Measurements from ENCODE around the gene DHX8. TPM values are rescaled to one million over a fixed set of nuclear protein-coding genes. Genes with fewer than 3 reads are reported as not detected.

The DHX8 gene
- total RNA-seq, 3 donors from 2014 or later = 32.5 to 44.1 (median 42.0) TPM

DNA sequence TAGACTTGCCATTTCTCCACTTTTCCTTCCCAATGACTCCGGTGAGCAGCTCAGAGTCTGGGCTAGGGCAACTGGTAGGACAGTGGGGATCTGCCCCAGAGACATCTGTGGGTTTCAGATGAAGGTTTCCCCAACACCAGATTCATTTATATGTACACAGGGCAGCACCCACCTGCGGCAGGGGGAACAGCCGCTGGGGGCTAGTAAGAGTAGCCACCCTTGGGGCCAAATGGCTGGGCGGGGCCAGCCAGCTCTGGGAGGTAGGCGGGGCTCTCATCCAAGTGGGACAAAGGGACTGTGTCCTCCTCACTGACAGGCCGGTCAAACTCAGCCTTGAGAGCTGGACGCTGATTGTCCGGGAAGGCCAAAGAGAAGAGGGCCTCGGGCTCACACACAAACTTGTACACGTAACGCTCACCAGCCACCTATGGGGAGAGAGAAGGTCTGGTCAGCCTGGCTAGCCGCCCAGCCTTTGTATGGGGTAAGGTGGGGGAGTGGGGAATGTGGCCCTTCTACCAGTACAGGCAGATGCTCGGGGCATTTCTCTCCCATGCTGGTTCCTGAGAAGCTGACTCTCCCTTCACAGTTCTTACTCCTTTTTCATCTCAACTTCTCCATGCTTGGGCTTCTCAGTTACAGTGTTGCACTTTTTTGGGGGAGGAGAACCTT is 44.7 kb downstream of the DHX8 start:
- H3K36me3 ChIP-seq = no peaks in the 10 kb centered on the region
- H3K27me3 ChIP-seq = no peaks in the 10 kb centered on the region
- no peak overlapping the region for H3K4me3 ChIP-seq
- H3K9me3 ChIP-seq = no peaks in the 10 kb centered on the region
- intact Hi-C loops (cut with DNase I; ENCODE audit: low total_unique reads) = no loop called here
- peaks cover 0 to 5% of the 10 kb centered on the region in 2 donors for H3K4me1 ChIP-seq
- no peak for DNase-seq (ENCODE audit: low spot score in 2 of 2)
- H3K27ac ChIP-seq = peak overlapping the region; percentile 19 to 59
- no peak for TF ChIP-seq POLR2A (IDR thresholded peaks at IDR 0.05)
- no peak for TF ChIP-seq CTCF (IDR thresholded peaks at IDR 0.05)
- TF ChIP-seq POLR2AphosphoS5 (IDR thresholded peaks at IDR 0.05) = no peak

- intact Hi-C loops (cut with DNase I; ENCODE audit: low total_unique reads) = no loop called here
- Histone ChIP-seq H3K4me1 (peaks cover 0 to 5% of the 10 kb centered on the region in 2 donors), H3K9me3 (no peaks in the 10 kb centered on the region), H3K27me3 (no peaks in the 10 kb centered on the region), H3K27ac (peak overlapping the region; percentile 64 to 68), H3K36me3 (no peaks in the 10 kb centered on the region), H3K4me3 (no peak overlapping the region)
- no peak for TF ChIP-seq CTCF (IDR thresholded peaks at IDR 0.05)
- no peak for TF ChIP-seq POLR2AphosphoS5 (IDR thresholded peaks at IDR 0.05)
- TF ChIP-seq POLR2A (IDR thresholded peaks at IDR 0.05) = no peak
- no peak for DNase-seq (ENCODE audit: low spot score in 2 of 2)
Observed at GRCh38 chr17:43528988-43529814, 45.4 kb downstream of the DHX8 start.

DNA sequence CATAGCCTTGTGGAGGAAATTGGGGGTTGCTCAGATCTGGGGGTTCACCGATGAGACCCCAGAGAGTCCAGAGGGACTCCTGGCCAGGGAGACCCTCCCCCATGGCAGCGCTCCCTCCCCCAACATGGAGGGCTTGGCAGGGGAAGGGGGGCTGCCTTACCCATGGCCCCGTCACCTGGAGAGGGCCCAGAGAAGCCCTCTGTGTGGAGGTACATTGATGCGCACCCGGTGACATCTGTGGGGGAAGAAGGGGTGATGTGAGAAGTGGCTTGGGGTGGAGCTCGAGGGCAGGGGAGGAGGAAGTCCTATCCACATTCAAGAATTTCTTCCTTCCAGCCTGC is 46.1 kb downstream of the DHX8 start:
- no peak for DNase-seq (ENCODE audit: low spot score in 2 of 2)
- intact Hi-C loops (cut with DNase I; ENCODE audit: low total_unique reads) = no loop called here
- Histone ChIP-seq H3K36me3 (no peaks in the 10 kb centered on the region), H3K9me3 (no peaks in the 10 kb centered on the region), H3K27me3 (no peaks in the 10 kb centered on the region), H3K4me1 (peaks cover 0 to 5% of the 10 kb centered on the region in 2 donors), H3K4me3 (peak overlapping the region in 1 of 3 donors; percentile 41), H3K27ac (peak overlapping the region; percentile 64 to 68)
- TF ChIP-seq CTCF (IDR thresholded peaks at IDR 0.05) = no peak
- no peak for TF ChIP-seq POLR2AphosphoS5 (IDR thresholded peaks at IDR 0.05)
- TF ChIP-seq POLR2A (IDR thresholded peaks at IDR 0.05) = no peak

DNA sequence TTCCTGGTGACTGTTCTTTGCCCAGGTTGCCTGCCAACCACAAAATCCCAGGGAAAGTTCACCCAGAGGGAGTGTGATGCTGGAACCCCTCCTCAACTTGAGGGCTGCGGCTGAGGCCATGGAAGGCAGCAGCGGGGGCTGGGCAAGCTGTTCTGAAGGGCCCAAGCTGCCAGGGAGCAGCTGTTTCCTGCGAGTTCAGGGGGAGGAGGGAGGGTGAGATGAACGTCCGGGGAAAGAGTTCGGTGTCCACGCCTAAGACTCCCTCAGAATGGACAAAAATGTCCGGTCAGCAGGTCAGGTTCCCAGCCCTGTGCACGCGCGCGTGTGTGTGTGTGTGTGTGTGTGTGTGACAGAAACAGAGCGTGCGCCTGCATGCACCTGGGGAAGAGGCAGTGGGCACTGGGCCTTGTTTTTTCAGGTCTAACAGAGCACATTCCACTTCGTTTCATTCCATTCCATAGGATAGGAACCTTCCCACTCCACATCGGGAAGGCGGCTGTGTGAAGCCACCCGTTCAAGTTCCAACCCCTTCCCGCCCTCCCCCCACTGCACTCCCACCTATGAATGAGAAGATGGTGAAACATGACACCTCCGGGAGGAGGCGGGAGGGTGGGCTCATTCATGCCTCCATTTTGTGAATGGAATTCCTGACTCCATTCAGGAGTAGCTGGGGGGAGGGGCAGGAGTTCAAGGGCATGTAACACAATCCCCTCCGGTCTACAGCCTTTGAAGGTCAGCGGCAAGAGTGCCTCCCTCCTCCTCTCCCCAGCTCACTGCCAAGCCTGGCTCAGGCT is 46.7 kb downstream of the DHX8 start:
- Histone ChIP-seq H3K4me1 (peaks cover 0 to 5% of the 10 kb centered on the region in 2 donors), H3K9me3 (no peaks in the 10 kb centered on the region), H3K4me3 (peak overlapping the region in 2 of 3 donors; percentile 25 to 41), H3K36me3 (no peaks in the 10 kb centered on the region), H3K27me3 (no peaks in the 10 kb centered on the region), H3K27ac (peak overlapping the region; percentile 64 to 68)
- peak in 1 of 2 donors; percentile 79 for DNase-seq (ENCODE audit: low spot score in 2 of 2)
- TF ChIP-seq POLR2AphosphoS5 (IDR thresholded peaks at IDR 0.05) (peak in 2 of 3 donors; percentile 6 to 25), POLR2A (IDR thresholded peaks at IDR 0.05) (no peak)
- intact Hi-C loops (cut with DNase I; ENCODE audit: low total_unique reads) = no loop called here

DNA sequence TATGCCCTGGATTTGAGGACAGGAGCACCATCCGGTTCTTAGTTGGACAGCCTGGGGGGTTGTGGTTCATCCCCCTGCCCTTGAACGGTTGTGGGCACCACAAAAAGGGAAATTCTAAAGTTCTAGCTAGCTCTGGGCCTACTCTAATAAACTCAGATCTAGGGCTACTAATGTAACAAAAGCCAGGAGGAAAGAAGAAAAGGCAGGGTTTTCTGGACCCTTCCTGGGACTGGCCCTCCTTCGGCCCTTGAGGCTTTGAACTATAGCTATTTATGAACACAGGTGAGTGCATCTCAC is 47.3 kb downstream of the DHX8 start:
- Histone ChIP-seq H3K36me3 (no peaks in the 10 kb centered on the region), H3K9me3 (no peaks in the 10 kb centered on the region), H3K4me1 (peaks cover 0 to 5% of the 10 kb centered on the region in 2 donors), H3K4me3 (peak overlapping the region in 2 of 3 donors; percentile 25 to 41), H3K27me3 (no peaks in the 10 kb centered on the region), H3K27ac (peak overlapping the region; percentile 64 to 68)
- TF ChIP-seq CTCF (IDR thresholded peaks at IDR 0.05) (no peak), POLR2AphosphoS5 (IDR thresholded peaks at IDR 0.05) (no peak), POLR2A (IDR thresholded peaks at IDR 0.05) (no peak)
- DNase-seq (ENCODE audit: low spot score in 2 of 2) = no peak
- intact Hi-C loops (cut with DNase I; ENCODE audit: low total_unique reads) = no loop called here
